ENCODE measurements around the gene MCL1. TPM values are rescaled to one million over a fixed set of nuclear protein-coding genes. Genes with fewer than 3 reads are reported as not detected.

The MCL1 gene
- total RNA-seq, 1 donor from 2014 or later = 246 TPM

GRCh38 chr1:150546294-150546937, 33.0 kb downstream of the MCL1 start:
- DNase-seq (ENCODE audit: extremely low read depth, low read depth, low spot score) = no peak

DNA sequence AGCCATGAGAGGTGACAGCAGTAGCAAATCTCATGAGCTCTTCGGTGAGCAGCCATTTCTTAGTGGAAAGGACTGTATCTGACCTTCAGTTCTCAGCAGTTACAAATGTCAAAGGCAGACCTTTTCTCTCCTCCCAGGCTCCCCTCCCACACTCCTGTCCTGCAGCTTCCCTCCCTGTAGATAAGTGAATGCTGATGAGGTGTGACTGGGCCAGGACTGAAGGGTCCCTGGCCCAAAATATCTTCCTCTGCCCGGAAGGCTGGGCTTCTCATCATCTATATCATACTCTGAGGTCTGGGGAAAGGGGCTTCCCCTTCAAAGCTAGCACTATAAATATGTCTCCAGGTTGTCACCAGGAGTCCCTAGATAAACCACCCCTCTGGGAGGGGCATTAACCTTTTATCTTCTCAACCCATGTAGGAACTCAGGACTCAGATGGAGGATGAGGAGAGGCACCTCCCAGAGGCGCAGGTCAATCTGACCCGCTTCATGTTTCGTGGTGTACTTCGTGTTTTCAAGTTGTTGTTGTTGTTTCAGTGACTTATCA, 33.9 kb downstream of the MCL1 start:
- DNase-seq (ENCODE audit: extremely low read depth, low read depth, low spot score) = no peak

GRCh38 chr1:150544204-150544603, 35.2 kb downstream of the MCL1 start:
- DNase-seq (ENCODE audit: extremely low read depth, low read depth, low spot score) = no peak

DNA sequence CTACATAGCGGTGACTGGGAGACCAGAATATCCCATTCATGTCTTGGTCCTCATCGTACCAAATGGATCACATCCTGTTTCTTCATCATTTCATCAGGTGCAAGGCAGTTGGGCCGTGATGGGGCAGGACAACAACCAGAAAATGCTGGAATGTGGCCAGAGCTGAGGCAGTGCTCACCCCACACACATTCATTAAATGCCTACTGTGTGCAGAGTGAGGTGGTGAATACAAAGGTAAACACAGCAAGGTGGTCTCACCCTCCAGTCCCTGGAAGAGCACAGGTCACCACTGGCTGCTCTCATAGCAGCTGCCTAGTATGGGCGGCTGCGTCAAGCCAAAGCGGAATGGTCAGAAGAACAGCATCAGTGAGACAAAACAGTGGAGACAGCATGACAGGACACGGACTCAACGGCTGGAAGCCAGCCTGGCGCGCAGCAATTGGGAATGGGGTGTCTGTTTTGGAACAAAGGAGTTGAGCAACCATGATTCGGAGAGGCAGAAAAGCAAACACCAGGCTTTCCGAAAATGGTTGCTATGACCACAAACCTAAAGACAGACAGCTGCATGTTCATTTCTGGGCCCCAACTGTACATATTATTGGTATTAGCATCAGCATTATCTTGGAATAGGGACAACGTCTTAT, 35.8 kb downstream of the MCL1 start:
- no peak for DNase-seq (ENCODE audit: extremely low read depth, low read depth, low spot score)

DNA sequence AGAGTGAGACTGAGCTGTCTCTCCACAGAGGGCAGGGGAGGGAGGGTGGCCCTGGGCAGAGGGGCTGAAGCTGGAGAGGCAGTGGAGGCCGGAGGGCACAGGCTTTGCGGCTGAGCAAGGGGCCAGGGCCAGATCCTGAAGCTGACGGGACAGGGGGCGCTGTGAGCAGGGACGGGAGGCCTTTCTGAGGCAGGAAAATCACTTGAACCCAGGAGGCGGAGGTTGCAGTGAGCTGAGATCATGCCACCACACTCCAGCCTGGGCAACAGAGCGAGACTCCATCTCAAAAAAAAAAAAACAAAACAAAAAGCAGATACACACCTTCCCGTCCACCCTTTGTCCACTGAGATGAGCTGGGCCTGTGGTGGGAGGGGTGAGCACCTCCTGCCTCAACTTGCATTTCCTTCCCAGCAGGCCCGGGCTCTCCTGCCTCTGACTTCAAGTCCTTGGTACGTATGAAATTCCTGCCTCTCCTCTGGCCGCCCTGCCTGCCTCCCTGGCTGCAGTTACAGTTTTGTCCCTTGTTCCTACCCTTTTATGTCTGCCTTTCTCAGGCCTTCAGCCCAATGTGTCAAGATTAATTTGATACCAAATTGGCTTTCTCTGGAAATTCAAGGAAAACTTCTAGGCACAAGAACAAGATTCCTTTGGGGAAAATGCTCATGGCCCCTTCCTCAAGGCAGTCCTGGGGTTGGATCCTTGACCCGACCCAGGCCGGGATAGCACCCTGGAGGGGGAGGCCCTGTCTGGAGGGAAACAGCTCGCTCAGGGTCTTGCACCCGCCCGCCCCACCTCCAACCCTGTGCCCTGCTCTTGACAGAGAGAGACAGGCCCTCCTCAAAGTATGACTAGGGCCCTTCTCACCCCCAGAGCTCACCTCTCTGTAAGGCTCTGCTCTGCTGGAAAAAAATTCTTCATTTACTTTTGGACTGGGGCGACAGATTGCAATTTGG, 41.4 kb downstream of the MCL1 start:
- DNase-seq (ENCODE audit: extremely low read depth, low read depth, low spot score) = no peak

DNA sequence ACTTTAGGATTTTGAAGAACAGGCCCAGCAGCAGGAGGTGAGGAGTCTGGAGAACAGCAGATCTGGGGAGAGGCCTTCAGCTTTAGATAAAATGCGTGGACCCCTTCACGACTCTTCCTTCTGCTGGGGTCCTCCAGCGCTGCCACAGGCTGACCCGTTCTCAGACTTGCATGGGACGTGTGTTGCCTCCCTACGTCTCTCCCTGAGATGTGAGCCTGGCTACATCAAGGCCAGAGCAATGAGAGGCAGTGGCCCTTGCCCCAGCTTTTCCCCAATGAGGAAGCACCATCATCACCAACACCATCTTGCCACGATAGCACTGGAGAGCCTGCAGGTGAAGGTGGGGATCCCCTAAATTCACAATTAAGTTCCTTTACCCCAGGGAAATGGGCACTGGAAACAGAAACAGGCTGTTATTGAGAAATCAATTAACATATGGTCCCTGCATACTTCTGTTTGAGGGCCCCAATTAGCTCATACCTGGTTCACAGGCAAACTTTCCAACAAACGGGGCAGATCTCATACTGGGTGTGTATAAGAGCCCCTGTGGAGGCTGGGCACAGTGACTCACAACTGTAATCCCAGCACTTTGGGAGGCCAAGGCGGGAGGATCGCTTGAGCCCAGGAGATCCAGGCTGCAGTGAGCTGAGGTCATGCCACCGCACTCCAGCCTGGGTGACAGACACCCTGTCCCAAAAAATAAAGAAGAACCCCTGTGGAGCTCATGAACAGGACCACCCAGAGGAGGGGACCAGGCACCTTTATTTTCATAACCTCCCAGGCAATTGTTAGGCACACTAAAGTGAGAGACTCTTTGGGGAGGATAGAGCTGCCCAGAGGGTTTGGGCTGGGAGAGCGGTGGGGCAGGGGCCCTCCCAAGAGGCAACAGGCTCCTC, 42.3 kb downstream of the MCL1 start:
- no peak for DNase-seq (ENCODE audit: extremely low read depth, low read depth, low spot score)

DNA sequence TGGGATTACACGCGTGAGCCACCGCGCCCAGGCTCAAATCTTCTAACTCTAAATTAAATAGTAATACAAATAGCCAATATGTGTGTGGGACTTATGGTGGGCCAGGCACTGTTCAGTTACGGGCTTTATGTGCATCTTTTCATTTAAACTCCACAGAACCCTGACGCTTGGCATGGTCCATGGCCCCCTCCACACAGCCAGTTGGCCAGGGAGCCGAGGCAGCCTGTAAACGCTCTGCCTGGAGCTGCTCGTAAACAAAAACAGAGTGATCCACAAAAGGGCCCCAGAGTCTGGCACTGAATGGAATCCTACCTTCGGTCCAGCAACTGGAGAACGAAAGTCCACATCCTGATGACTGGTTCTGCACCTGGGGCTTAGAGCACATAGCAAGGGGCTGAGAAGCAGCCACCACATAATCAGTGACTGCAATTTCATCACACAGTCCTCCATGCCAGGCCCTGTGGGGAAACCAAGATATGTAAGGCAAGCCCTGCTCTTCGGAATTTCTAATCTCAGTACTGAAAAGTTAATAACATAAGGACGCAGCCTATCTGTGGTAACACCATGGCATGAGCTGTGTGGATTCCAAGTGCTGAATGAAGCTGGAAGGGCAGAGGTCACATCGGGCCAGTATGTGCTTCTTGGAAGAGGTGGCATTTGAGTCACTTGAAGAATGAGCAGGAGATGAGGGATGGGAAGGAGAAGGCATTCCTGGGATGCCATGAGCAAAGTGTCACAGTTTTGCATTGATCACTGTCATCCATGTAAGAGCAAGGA, 43.7 kb downstream of the MCL1 start:
- DNase-seq (ENCODE audit: extremely low read depth, low read depth, low spot score) = no peak

DNA sequence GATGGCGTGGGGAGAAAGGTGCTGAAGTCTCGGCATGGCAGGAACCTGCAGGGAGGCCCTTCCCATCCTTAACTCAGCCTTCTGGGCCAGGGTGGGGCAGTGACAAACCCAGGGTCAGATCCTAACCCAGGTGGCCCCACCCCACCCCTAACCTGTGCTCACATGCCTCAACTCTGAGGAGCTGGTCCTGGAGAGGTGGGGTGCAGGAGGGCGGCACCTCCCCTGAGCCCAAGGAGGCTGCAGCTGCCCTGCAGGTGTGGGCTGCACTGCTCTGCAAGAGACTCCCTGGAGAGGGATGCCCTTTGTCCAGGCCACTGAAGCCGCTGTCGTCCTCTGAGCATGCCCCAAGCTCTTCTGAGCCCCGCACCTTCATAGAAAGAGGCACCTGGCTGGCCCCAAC, 45.4 kb downstream of the MCL1 start:
- no peak for DNase-seq (ENCODE audit: extremely low read depth, low read depth, low spot score)

GRCh38 chr1:150532860-150533259, 46.5 kb downstream of the MCL1 start:
- DNase-seq (ENCODE audit: extremely low read depth, low read depth, low spot score) = no peak

DNA sequence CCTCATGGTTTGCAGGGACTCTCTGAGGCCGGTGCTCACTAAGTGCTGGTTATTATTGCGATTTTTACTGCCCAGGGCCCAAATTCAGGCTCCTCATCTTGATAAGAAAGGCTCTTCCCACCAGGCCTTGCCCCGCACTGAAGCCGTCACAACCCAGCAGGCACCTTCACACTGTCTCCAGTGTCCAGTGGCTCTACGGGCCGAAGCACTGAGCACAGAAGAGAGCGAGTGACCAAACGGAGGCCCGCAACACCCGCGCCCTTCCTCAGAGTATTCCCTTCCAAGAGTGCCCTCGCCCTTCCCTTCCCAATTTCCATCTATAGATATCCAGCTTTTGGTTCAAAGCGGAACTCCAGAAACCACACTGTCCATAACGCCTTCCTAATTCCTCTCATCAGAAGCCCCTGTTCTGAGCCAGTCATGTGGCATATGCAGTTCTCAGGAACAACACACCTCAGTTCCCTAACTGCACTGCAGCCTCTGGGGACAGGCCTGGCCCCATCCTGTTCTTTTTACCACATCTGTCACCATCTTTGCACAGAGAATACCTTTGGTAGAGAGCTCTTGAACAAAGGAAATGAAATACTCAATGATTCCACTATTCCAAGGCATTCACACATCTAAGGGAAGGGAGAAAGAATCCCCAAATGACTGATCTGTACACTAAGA, 48.8 kb downstream of the MCL1 start:
- no peak for DNase-seq (ENCODE audit: extremely low read depth, low read depth, low spot score)

GRCh38 chr1:150529017-150529416, 50.4 kb downstream of the MCL1 start:
- DNase-seq (ENCODE audit: extremely low read depth, low read depth, low spot score) = no peak

DNA sequence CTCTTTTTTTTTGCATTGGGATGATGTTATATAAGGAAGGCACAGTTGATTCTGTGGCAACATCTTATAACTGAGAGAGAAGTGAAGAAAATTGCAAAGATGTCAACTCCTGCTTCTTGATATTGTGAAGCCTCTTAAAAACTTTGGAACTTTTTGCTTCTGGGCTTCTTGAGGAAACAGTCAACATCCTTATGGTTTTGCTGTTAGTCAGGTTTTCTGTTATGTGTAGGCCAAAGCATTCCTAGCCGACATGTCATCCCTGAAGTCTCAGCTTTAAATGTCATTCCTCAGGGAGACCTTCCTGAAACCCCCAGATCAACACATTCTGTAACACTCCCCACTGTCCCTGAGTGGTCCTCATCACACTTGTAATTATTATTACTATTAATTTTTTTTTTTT, 51.2 kb downstream of the MCL1 start:
- no peak for DNase-seq (ENCODE audit: extremely low read depth, low read depth, low spot score)

DNA sequence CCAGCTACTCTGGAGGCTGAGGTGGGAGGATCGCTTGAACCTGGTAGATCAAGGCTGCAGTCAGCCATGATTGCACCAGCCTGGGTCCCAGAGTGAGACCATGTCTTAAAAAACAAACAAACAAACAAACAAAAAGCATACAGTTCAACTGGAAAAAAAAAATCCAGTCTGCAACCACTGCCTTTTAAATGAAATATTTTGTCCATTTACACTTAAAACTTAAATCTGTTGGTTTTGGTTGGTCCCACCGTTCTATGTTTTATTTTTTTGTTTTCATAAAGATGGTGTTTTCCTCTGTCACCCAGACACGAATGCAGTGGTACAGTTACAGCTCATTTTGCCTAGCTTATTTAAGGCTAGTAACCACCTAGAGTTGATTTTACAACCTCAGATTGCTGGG, 54.1 kb downstream of the MCL1 start:
- DNase-seq (ENCODE audit: extremely low read depth, low read depth, low spot score) = no peak

Other genes starting within 250 kb of the MCL1 start
- gene RPRD2, start 215.5 kb downstream of the MCL1 start, total RNA-seq = 12.6 and 17.6 TPM in 2 replicates
- gene TARS2, start 92.2 kb downstream of the MCL1 start, total RNA-seq = 12.9 and 14.2 TPM in 2 replicates
- 4.2 and 5.1 TPM in 2 replicates for gene ECM1, start 71.5 kb downstream of the MCL1 start, total RNA-seq
- gene FALEC, start 63.9 kb downstream of the MCL1 start, total RNA-seq = not detected in 2 replicates
- 1.3 and 2.6 TPM in 2 replicates for gene ADAMTSL4, start 30.2 kb downstream of the MCL1 start, total RNA-seq
- gene ENSA, start 50.0 kb upstream of the MCL1 start, total RNA-seq = 152 and 244 TPM in 2 replicates
- 20.4 and 41.5 TPM in 2 replicates for gene GOLPH3L, start 117.5 kb upstream of the MCL1 start, total RNA-seq
- gene HORMAD1, start 141.3 kb upstream of the MCL1 start, total RNA-seq = 0.47 TPM in 1 of 2 replicates, not detected in the other
- gene CTSS, start 186.2 kb upstream of the MCL1 start, total RNA-seq = 87.7 and 137 TPM in 2 replicates
- gene CTSK, start 228.7 kb upstream of the MCL1 start, total RNA-seq = 2.3 and 5.5 TPM in 2 replicates